HepG2 (cell line): ENCODE data around the gene DPF1. TPM values are rescaled to one million over a fixed set of nuclear protein-coding genes. Genes with fewer than 3 reads are reported as not detected.

Source experiments
- ATAC-seq: fragments of 200-7000 bp; cut with Tn5 transposase; 3 replicates; pipeline ENCODE4 v1.9.1; 2020; ENCODE audit warnings: mild to moderate bottlenecking, moderate library complexity
- BruUV-seq: library from RNA; stranded (reverse); fragments of 400-500 nt; replicated peaks from 2 replicates; lab custom pipeline; 2021; lab: Mats Ljungman, UMichigan
- CTCF ChIA-PET: fragments of 300-600 bp; formaldehyde crosslinking; extraction: SDS; loops from one replicate; lab custom pipeline; 2021; ENCODE audit warnings: low total read pairs, inconsistent platforms, low intra/inter-chr PET ratio; lab: Yijun Ruan, JAX
- POLR2A ChIA-PET: fragments of 350-600 bp; sonication (Branson Sonifier 250); formaldehyde crosslinking; loops from one replicate; lab custom pipeline; 2020; ENCODE audit warnings: antibody characterized with exemption, inconsistent platforms; lab: Yijun Ruan, JAX
- DNase-seq: peaks from one replicate; pipeline ENCODE4 v3.0.0-alpha.2; 2015; ENCODE audit warnings: low spot score
- FAIRE-seq: peaks from 3 replicates; lab custom pipeline; 2011; peaks lifted over from hg19 to GRCh38; lab: Jason Lieb, UNC
- H2AFZ ChIP-seq: one replicate; pipeline ENCODE4 v1.6.1; 2011; ENCODE audit warnings: low read length, inconsistent platforms
- H3K27ac ChIP-seq: fragments of 300-600 bp; 3 replicates; pipeline ENCODE4 v1.8.0; 2011; ENCODE audit warnings: mixed run types, mild to moderate bottlenecking, mixed read lengths, low read length, inconsistent platforms; ENCODE audit not compliant: insufficient read depth; ENCODE audit errors: extremely low read length
- H3K27me3 ChIP-seq, 2 experiments: fragments of 200-600 bp in 1 of 2; 2 replicates in 1 of 2; 3 replicates in 1 of 2; pipeline versions ENCODE4 v1.6.0 to v1.8.0; 2011; ENCODE audit warnings: low read length in 2 of 2, mild to moderate bottlenecking in 2 of 2, moderate library complexity in 2 of 2, inconsistent platforms in 1 of 2; ENCODE audit not compliant: insufficient read depth in 2 of 2, control insufficient read depth in 1 of 2
- H3K36me3 ChIP-seq, 2 experiments: fragments of 200-600 bp in 1 of 2; replicated peaks in 1 of 2; 2 replicates in 1 of 2; 3 replicates in 1 of 2; pipeline versions ENCODE4 v1.5.1 to v1.8.0; 2011; ENCODE audit warnings: low read length in 2 of 2, inconsistent platforms in 1 of 2; ENCODE audit not compliant: insufficient read depth in 2 of 2, control insufficient read depth in 1 of 2
- H3K4me1 ChIP-seq: 2 replicates; pipeline ENCODE4 v1.5.1; 2012; ENCODE audit warnings: low read length, inconsistent platforms; ENCODE audit not compliant: insufficient read depth
- H3K4me2 ChIP-seq: 2 replicates; pipeline ENCODE4 v1.6.0; 2011; ENCODE audit warnings: low read depth, low read length, inconsistent platforms
- H3K4me3 ChIP-seq, 3 experiments: fragments of 200-600 bp in 1 of 3; sonication (generic), shearing (Covaris generic) in 1 of 3; replicated peaks in 1 of 3; 2 replicates each; pipeline ENCODE4 v1.5.1; 2011 to 2016; ENCODE audit warnings: low read length in 3 of 3, inconsistent platforms in 2 of 3, low read depth in 2 of 3, mild to moderate bottlenecking in 2 of 3, control low read depth in 1 of 3, mixed read lengths in 1 of 3; ENCODE audit not compliant: insufficient read depth in 1 of 3
- H3K79me2 ChIP-seq: one replicate; pipeline ENCODE4 v1.6.1; 2011; ENCODE audit warnings: low read length, inconsistent platforms; ENCODE audit not compliant: insufficient read depth
- H3K9ac ChIP-seq: 2 replicates; pipeline ENCODE4 v1.6.0; 2011; ENCODE audit warnings: mild to moderate bottlenecking, low read depth, low read length, inconsistent platforms; ENCODE audit not compliant: insufficient read depth
- H3K9me3 ChIP-seq: 2 replicates; pipeline ENCODE4 v1.5.1; 2012; ENCODE audit warnings: mild to moderate bottlenecking, low read length
- H4K20me1 ChIP-seq: 2 replicates; pipeline ENCODE4 v1.6.0; 2011; ENCODE audit warnings: inconsistent platforms, mild to moderate bottlenecking, low read length, moderate library complexity; ENCODE audit not compliant: insufficient read depth
- CREM ChIP-seq, 2 experiments: sonication (generic) in 1 of 2; formaldehyde crosslinking in 1 of 2; IDR thresholded peaks; 2 replicates each; pipeline versions ENCODE4 v1.4.0 to v1.6.1; 2016 to 2020; ENCODE audit warnings: antibody characterized with exemption in 1 of 2, mild to moderate bottlenecking in 1 of 2, missing genetic modification reagents in 1 of 2
- ERF ChIP-seq: IDR thresholded peaks from 2 replicates; pipeline ENCODE4 v1.6.1; 2018; ENCODE audit warnings: missing biosample characterization, missing genetic modification reagents
- HDAC6 ChIP-seq: fragments of 200-600 bp; sonication (generic); IDR thresholded peaks from 2 replicates; pipeline ENCODE4 v1.7.0; 2017; ENCODE audit warnings: mild to moderate bottlenecking, antibody characterized with exemption, low read length, low read depth
- ZNF556 ChIP-seq: sonication (generic); formaldehyde crosslinking; IDR thresholded peaks from 2 replicates; pipeline ENCODE4 v1.4.0; 2020; ENCODE audit warnings: mild to moderate bottlenecking, missing genetic modification reagents, borderline replicate concordance
- ZNF629 ChIP-seq: sonication (generic); formaldehyde crosslinking; conservative IDR thresholded peaks from 2 replicates; pipeline ENCODE4 v1.5.0; 2020; ENCODE audit warnings: missing genetic modification reagents
- ZNF784 ChIP-seq: sonication (generic); formaldehyde crosslinking; IDR thresholded peaks from 2 replicates; pipeline ENCODE4 v1.5.1; 2020; ENCODE audit warnings: missing genetic modification reagents, mild to moderate bottlenecking, borderline replicate concordance
- WGBS: methylation state at CpG from one replicate; pipeline ENCODE4 v1.1.6; 2017; ENCODE audit warnings: low lambda C conversion rate; 5-methylcytosine and 5-hydroxymethylcytosine counted together
- in situ Hi-C: cut with HindIII; loops from 2 replicates; pipeline ENCODE4 v1.10.0; 2017; ENCODE audit warnings: low pct_unique_long_range_greater_than_20kb; ENCODE audit not compliant: extremely low pct_ligation_motif_present
- intact Hi-C: fragments of 100-400 bp; cut with micrococcal nuclease; formaldehyde crosslinking; loops from one replicate; pipeline ENCODE4 v1.10.0; 2022; ENCODE audit not compliant: unreplicated experiment
- polyA plus RNA-seq, 8 experiments: library from polyadenylated mRNA; depleted of rRNA in 3 of 8; stranded (reverse) in 7 of 8; unstranded in 1 of 8; fragments of >200 nt; fragmentation: Illumina TruSeq in 4 of 8; extraction: Trizol in 4 of 8; gene quantifications; 2 replicates each; pipeline versions ENCODE4 v1.2.1 to v1.2.3, GENCODE V29; 2011 to 2016; ENCODE audit warnings: low read depth in 4 of 8, missing spikeins in 1 of 8, mixed read lengths in 1 of 8; ENCODE audit not compliant: insufficient read depth in 1 of 8
- total RNA-seq, 5 experiments: library from RNA; depleted of rRNA; stranded (reverse); fragments of >200 nt; fragmentation: Illumina TruSeq; extraction: Trizol; gene quantifications; 2 replicates each; pipeline ENCODE4 v1.2.3, GENCODE V29; 2016; ENCODE audit warnings: low read depth in 1 of 5

Gene DPF1
- total and polyA plus RNA-seq, 2 of the 13 experiments (the other 11 are each of a cell fraction or from before 2014, with no cell fraction given), result 1.0 to 3.2 TPM

GRCh38 chr19:38218204-38218603 is 5.8 kb downstream of the DPF1 start:
- FAIRE-seq, result no peak
- no peak for DNase-seq
- Histone ChIP-seq H3K79me2 (no peaks in the 10 kb centered on the region), H2AFZ (no peak overlapping the region), H3K4me3 (no peak overlapping the region), H3K27me3 (no peaks in the 10 kb centered on the region), H3K4me2 (no peak overlapping the region), H3K27ac (no peak overlapping the region), H3K36me3 (no peaks in the 10 kb centered on the region), H4K20me1 (no peaks in the 10 kb centered on the region), H3K9ac (no peak overlapping the region), H3K4me1 (peaks cover 4% of the 10 kb centered on the region), H3K9me3 (no peaks in the 10 kb centered on the region)
- 95% methylated on average over 3 of the region's 3 CpGs for WGBS
- in situ Hi-C loops (no loop called here), intact Hi-C loops (no loop called here)
- ChIA-PET CTCF (no interaction called here), POLR2A (no interaction called here)
- TF ChIP-seq HDAC6 (no peak), ZNF629 (CRISPR knock-in tag) (peak; percentile 91)
- ATAC-seq, result no peak
- BruUV-seq, result no TSS peak

- H3K27ac ChIP-seq, result no peak overlapping the region
- FAIRE-seq (no peak), ATAC-seq (no peak), DNase-seq (no peak)
- in situ Hi-C loops, result no loop called here
- H4K20me1 ChIP-seq, result no peaks in the 10 kb centered on the region
- TF ChIP-seq ERF (no peak), ZNF556 (CRISPR knock-in tag) (no peak), ZNF784 (CRISPR knock-in tag) (no peak), CREM (IDR thresholded peaks at IDR 0.05) (no peak), CREM (CRISPR knock-in tag; IDR thresholded peaks at IDR 0.05) (no peak)
- no peak overlapping the region for H2AFZ ChIP-seq
- H3K79me2 ChIP-seq, result no peaks in the 10 kb centered on the region
- H3K4me3 ChIP-seq, result no peak overlapping the region
- intact Hi-C loops, result no loop called here
- H3K36me3 ChIP-seq, result no peaks in the 10 kb centered on the region
- no TSS peak for BruUV-seq
- no peaks in the 10 kb centered on the region for H3K4me1 ChIP-seq
- no peak overlapping the region for H3K9ac ChIP-seq
- ChIA-PET CTCF (no interaction called here), POLR2A (no interaction called here)
- no peaks in the 10 kb centered on the region for H3K9me3 ChIP-seq
- no peaks in the 10 kb centered on the region for H3K27me3 ChIP-seq
- 93% methylated on average over 25 of the region's 26 CpGs for WGBS
- no peak overlapping the region for H3K4me2 ChIP-seq
Observed at GRCh38 chr19:38216785-38217641, 7.0 kb downstream of the DPF1 start.
